Liver (tissue), 9 donors: ENCODE results near the gene PLXND1. TPM values are rescaled to one million over a fixed set of nuclear protein-coding genes. Genes with fewer than 3 reads are reported as not detected.

Experiments
- DNase-seq: peaks from one replicate; pipeline ENCODE4 v3.0.0-alpha.2; 2017; ENCODE audit warnings: low spot score
- H3K27ac ChIP-seq, 2 donors: one replicate each; pipeline ENCODE4 v1.7.0; 2013; ENCODE audit warnings: inconsistent platforms in 2 of 2, low read length in 2 of 2, control low read depth in 1 of 2, low read depth in 1 of 2, mild to moderate bottlenecking in 1 of 2
- H3K27me3 ChIP-seq, 4 donors: one replicate each; pipeline versions ENCODE4 v1.6.1 to v1.7.0; 2013; ENCODE audit warnings: low read length in 3 of 4, inconsistent platforms in 1 of 4, mild to moderate bottlenecking in 1 of 4, moderate library complexity in 1 of 4; ENCODE audit not compliant: control insufficient read depth in 4 of 4, insufficient read depth in 4 of 4
- H3K36me3 ChIP-seq, 4 donors: one replicate each; pipeline versions ENCODE4 v1.6.1 to v1.7.0; 2013; ENCODE audit warnings: low read length in 3 of 4, mild to moderate bottlenecking in 3 of 4, low read depth in 1 of 4, moderate library complexity in 1 of 4; ENCODE audit not compliant: control insufficient read depth in 4 of 4, insufficient read depth in 3 of 4
- H3K4me1 ChIP-seq, 4 donors: one replicate each; pipeline versions ENCODE4 v1.6.1 to v1.7.0; 2013; ENCODE audit warnings: low read length in 3 of 4, mild to moderate bottlenecking in 3 of 4, moderate library complexity in 1 of 4; ENCODE audit not compliant: control insufficient read depth in 4 of 4, insufficient read depth in 4 of 4
- H3K4me3 ChIP-seq, 3 donors: one replicate each; pipeline versions ENCODE4 v1.6.1 to v1.7.0; 2013; ENCODE audit warnings: low read length in 3 of 3, control low read depth in 1 of 3, low read depth in 1 of 3, mild to moderate bottlenecking in 1 of 3
- H3K9ac ChIP-seq, 2 donors: one replicate each; pipeline ENCODE4 v1.7.0; 2013; ENCODE audit warnings: low read length in 2 of 2, mild to moderate bottlenecking in 2 of 2, moderate library complexity in 2 of 2, control low read depth in 1 of 2, low read depth in 1 of 2
- H3K9me3 ChIP-seq, 4 donors: one replicate each; pipeline versions ENCODE4 v1.6.1 to v1.7.0; 2013; ENCODE audit warnings: low read length in 3 of 4; ENCODE audit not compliant: control insufficient read depth in 4 of 4
- EGR1 ChIP-seq, 2 donors: IDR thresholded peaks; 2 replicates each; pipeline ENCODE4 v1.6.1; 2016 to 2018; ENCODE audit warnings: antibody characterized with exemption in 2 of 2, low read depth in 2 of 2
- FOXA2 ChIP-seq: IDR thresholded peaks from 2 replicates; pipeline ENCODE4 v1.6.1; 2016; ENCODE audit warnings: antibody characterized with exemption
- HNF4A ChIP-seq, 2 donors: conservative IDR thresholded peaks; 2 replicates each; pipeline ENCODE4 v1.6.1; 2016; ENCODE audit warnings: antibody characterized with exemption in 2 of 2, mild to moderate bottlenecking in 2 of 2
- HNF4G ChIP-seq: IDR thresholded peaks from 2 replicates; pipeline ENCODE4 v1.6.1; 2016; ENCODE audit warnings: antibody characterized with exemption
- JUND ChIP-seq, 2 donors: IDR thresholded peaks; 2 replicates each; pipeline ENCODE4 v1.6.1; 2016; ENCODE audit warnings: antibody characterized with exemption in 2 of 2
- RAD21 ChIP-seq, 2 donors: IDR thresholded peaks; 2 replicates each; pipeline ENCODE4 v1.6.1; 2016; ENCODE audit warnings: antibody characterized with exemption in 2 of 2, mild to moderate bottlenecking in 2 of 2
- SP1 ChIP-seq: IDR thresholded peaks from 2 replicates; pipeline ENCODE4 v1.6.1; 2018; ENCODE audit warnings: antibody characterized with exemption, mild to moderate bottlenecking
- TAF1 ChIP-seq: conservative IDR thresholded peaks from 2 replicates; pipeline ENCODE4 v1.6.1; 2016; ENCODE audit warnings: antibody characterized with exemption, mild to moderate bottlenecking
- YY1 ChIP-seq: IDR thresholded peaks from 2 replicates; pipeline ENCODE4 v1.6.1; 2016; ENCODE audit warnings: antibody characterized with exemption, mild to moderate bottlenecking
- WGBS: extraction: QIAGEN DNeasy Blood & Tissue Kit; methylation state at CpG from one replicate; pipeline ENCODE4 v1.1.7; 2013; 5-methylcytosine and 5-hydroxymethylcytosine counted together
- polyA plus RNA-seq, 2 donors: library from polyadenylated mRNA; stranded (reverse) in 1 of 2; unstranded in 1 of 2; fragments of 200-250 nt in 1 of 2; fragments of >200 nt in 1 of 2; fragmentation: Nextera tagmentation in 1 of 2; extraction: Ambion mirVana in 1 of 2; gene quantifications; one replicate each; pipeline versions ENCODE4 v1.2.1 to v1.2.3, GENCODE V29; 2013 to 2015
- total RNA-seq, 2 donors: library from RNA; depleted of rRNA; stranded (reverse); fragments of >200 nt; gene quantifications; one replicate each; pipeline ENCODE4 v1.2.3, GENCODE V29; 2014
- TF ChIP-seq, protein P1 (sequence below): fragments of 150-350 bp; IDR thresholded peaks from 2 replicates; pipeline ENCODE4 v1.5.1; 2017; ENCODE audit warnings: improper control_type of control experiment, low read depth, low read length; ENCODE audit not compliant: missing input control
- TF ChIP-seq, protein P2 (sequence below): IDR thresholded peaks from 2 replicates; pipeline ENCODE4 v1.6.1; 2016; ENCODE audit warnings: antibody characterized with exemption
- TF ChIP-seq, protein P3 (sequence below): IDR thresholded peaks from 2 replicates; pipeline ENCODE4 v1.6.1; 2016; ENCODE audit warnings: antibody characterized with exemption, mild to moderate bottlenecking
- donor health status: healthy.
- donor health status: healthy.
- donor health status: healthy.
- donor health status: healthy.
- donor health status: healthy.

PLXND1 gene
- total and polyA plus RNA-seq, 4 donors, result 10.4 to 50.2 (median 32.8) TPM

DNA sequence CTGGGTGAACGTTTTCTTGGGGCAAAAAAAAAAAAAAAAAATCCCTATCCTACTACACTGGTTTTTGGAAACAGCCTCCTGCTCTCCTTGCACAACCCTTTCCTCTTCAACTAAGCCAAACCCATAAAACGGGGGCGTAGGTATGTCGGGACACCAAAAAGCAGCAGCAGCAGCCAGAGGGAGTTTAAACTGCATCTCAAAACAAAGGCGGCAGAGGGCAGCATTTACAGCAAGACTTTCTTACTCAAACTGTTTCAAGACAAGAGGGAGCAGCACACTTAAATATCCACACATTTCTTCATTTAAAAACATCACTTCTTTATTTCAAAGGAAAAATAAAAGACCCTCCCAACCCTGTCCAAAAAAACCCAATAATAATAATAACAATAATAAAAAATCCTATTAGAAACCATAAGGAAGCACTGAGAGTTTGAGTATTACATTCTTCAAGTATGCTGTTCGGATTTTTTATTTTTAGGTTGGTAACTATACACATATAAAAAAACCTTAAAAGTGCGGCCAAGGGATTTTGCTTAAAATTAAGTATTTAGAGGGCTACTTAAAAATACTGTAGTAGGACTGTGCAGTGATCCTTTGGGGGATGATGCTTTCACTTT lies 43.9 kb upstream of the PLXND1 start:
- H3K9ac ChIP-seq, result no peak overlapping the region
- WGBS, result 31% methylated on average over 7 of the region's 7 CpGs
- H3K9me3 ChIP-seq, result no peaks in the 10 kb centered on the region
- H3K36me3 ChIP-seq, result peaks cover 5 to 28% (median 6%) of the 10 kb centered on the region in 4 donors
- H3K27me3 ChIP-seq, result no peaks in the 10 kb centered on the region
- TF ChIP-seq, protein P1, sequence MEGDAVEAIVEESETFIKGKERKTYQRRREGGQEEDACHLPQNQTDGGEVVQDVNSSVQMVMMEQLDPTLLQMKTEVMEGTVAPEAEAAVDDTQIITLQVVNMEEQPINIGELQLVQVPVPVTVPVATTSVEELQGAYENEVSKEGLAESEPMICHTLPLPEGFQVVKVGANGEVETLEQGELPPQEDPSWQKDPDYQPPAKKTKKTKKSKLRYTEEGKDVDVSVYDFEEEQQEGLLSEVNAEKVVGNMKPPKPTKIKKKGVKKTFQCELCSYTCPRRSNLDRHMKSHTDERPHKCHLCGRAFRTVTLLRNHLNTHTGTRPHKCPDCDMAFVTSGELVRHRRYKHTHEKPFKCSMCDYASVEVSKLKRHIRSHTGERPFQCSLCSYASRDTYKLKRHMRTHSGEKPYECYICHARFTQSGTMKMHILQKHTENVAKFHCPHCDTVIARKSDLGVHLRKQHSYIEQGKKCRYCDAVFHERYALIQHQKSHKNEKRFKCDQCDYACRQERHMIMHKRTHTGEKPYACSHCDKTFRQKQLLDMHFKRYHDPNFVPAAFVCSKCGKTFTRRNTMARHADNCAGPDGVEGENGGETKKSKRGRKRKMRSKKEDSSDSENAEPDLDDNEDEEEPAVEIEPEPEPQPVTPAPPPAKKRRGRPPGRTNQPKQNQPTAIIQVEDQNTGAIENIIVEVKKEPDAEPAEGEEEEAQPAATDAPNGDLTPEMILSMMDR, result peak; percentile 69
- TF ChIP-seq EGR1 (IDR thresholded peaks at IDR 0.05; ENCODE audit: low read depth in 2 of 2), result peak; percentile 85 to 86
- peak in 1 of 2 donors; percentile 17 for TF ChIP-seq HNF4A (conservative IDR thresholded peaks at IDR 0.05)
- TF ChIP-seq FOXA2, result no peak
- peak; percentile 89 to 92 for TF ChIP-seq RAD21 (IDR thresholded peaks at IDR 0.05)
- no peak overlapping the region for H3K4me3 ChIP-seq
- DNase-seq, result peak; percentile 63
- no peak overlapping the region for H3K27ac ChIP-seq
- peaks cover 0 to 6% (median under 1%) of the 10 kb centered on the region in 4 donors for H3K4me1 ChIP-seq

DNA sequence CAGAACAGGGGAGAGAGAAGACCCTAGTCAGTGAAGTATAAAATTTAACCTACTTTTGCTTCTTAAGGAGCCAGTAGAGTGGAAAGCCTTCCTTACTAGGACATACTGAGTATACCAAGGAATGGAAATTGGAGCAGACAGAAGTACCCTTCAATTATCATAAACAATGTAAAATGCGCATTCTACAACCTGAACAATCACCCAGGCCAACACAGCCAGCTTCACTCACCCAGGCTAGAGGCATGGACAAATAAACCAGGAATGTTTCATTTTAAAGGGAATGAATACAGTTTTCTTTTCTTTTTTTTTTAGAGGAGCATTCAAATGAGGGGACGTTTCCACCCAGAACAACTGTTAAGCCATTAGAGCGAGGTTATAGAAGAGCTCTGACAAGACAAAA lies 41.9 kb upstream of the PLXND1 start:
- no peak for TF ChIP-seq SP1
- no peak for TF ChIP-seq YY1
- no peak for TF ChIP-seq TAF1
- no peak for TF ChIP-seq RAD21 (IDR thresholded peaks at IDR 0.05)
- no peak for TF ChIP-seq HNF4A (conservative IDR thresholded peaks at IDR 0.05)
- no peak for TF ChIP-seq JUND (IDR thresholded peaks at IDR 0.05)
- TF ChIP-seq, protein P1, result no peak
- no peak for TF ChIP-seq EGR1 (IDR thresholded peaks at IDR 0.05; ENCODE audit: low read depth in 2 of 2)
- TF ChIP-seq, protein P2, sequence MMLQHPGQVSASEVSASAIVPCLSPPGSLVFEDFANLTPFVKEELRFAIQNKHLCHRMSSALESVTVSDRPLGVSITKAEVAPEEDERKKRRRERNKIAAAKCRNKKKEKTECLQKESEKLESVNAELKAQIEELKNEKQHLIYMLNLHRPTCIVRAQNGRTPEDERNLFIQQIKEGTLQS, result no peak
- no peak for TF ChIP-seq HNF4G
- Histone ChIP-seq H3K9ac (no peak overlapping the region), H3K9me3 (no peaks in the 10 kb centered on the region), H3K4me1 (peaks cover 0 to 3% (median under 1%) of the 10 kb centered on the region in 4 donors), H3K36me3 (peaks cover 0 to 21% (median 6%) of the 10 kb centered on the region in 4 donors), H3K4me3 (no peak overlapping the region), H3K27me3 (no peaks in the 10 kb centered on the region), H3K27ac (no peak overlapping the region)
- DNase-seq, result no peak
- 90% methylated on average over 3 of the region's 3 CpGs for WGBS

DNA sequence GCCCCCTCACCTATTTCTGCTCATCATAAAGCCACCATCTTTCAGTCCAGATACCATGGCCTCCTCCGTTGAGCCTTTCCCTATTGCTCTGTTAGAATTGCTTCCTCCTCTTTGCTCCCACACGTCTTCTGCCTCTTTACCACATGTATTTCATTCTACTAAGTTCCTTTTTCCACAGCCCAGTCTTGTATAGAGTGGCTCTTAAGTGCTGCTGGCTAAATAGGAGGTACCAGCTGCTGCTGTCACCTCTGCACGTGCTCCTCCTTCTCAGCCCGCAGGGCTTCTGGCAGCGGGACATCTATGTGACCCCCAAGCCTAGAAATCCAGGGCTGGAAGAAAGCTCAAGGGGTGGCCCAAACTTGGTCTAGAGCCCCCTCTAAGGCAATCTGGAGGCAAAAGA lies 38.8 kb upstream of the PLXND1 start:
- Histone ChIP-seq H3K4me3 (no peak overlapping the region), H3K9ac (no peak overlapping the region), H3K27ac (no peak overlapping the region), H3K4me1 (no peaks in the 10 kb centered on the region), H3K27me3 (no peaks in the 10 kb centered on the region), H3K9me3 (no peaks in the 10 kb centered on the region), H3K36me3 (no peaks in the 10 kb centered on the region)
- no peak for DNase-seq
- 76% methylated on average over 5 of the region's 5 CpGs for WGBS
- no peak for TF ChIP-seq HNF4A (conservative IDR thresholded peaks at IDR 0.05)
- TF ChIP-seq RAD21 (IDR thresholded peaks at IDR 0.05), result no peak
- TF ChIP-seq, protein P3, sequence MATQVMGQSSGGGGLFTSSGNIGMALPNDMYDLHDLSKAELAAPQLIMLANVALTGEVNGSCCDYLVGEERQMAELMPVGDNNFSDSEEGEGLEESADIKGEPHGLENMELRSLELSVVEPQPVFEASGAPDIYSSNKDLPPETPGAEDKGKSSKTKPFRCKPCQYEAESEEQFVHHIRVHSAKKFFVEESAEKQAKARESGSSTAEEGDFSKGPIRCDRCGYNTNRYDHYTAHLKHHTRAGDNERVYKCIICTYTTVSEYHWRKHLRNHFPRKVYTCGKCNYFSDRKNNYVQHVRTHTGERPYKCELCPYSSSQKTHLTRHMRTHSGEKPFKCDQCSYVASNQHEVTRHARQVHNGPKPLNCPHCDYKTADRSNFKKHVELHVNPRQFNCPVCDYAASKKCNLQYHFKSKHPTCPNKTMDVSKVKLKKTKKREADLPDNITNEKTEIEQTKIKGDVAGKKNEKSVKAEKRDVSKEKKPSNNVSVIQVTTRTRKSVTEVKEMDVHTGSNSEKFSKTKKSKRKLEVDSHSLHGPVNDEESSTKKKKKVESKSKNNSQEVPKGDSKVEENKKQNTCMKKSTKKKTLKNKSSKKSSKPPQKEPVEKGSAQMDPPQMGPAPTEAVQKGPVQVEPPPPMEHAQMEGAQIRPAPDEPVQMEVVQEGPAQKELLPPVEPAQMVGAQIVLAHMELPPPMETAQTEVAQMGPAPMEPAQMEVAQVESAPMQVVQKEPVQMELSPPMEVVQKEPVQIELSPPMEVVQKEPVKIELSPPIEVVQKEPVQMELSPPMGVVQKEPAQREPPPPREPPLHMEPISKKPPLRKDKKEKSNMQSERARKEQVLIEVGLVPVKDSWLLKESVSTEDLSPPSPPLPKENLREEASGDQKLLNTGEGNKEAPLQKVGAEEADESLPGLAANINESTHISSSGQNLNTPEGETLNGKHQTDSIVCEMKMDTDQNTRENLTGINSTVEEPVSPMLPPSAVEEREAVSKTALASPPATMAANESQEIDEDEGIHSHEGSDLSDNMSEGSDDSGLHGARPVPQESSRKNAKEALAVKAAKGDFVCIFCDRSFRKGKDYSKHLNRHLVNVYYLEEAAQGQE, result no peak
- no peak for TF ChIP-seq EGR1 (IDR thresholded peaks at IDR 0.05; ENCODE audit: low read depth in 2 of 2)
- TF ChIP-seq, protein P2, result no peak
